Breast epithelium (tissue), 3 donors: ENCODE results near the gene RCBTB1.

Source experiments
- POLR2AphosphoS5 ChIP-seq, 3 donors: sonication (generic); formaldehyde crosslinking; IDR thresholded peaks; one replicate each; pipeline ENCODE4 v1.6.1; 2017; ENCODE audit warnings: antibody characterized with exemption in 3 of 3
- TF ChIP-seq, protein P1 (sequence below), 3 donors: fragments of 450-650 bp; IDR thresholded peaks; one replicate each; pipeline ENCODE4 v1.5.1; 2016 to 2017; ENCODE audit warnings: antibody characterized with exemption in 3 of 3, mild to moderate bottlenecking in 3 of 3, moderate library complexity in 3 of 3

DNA sequence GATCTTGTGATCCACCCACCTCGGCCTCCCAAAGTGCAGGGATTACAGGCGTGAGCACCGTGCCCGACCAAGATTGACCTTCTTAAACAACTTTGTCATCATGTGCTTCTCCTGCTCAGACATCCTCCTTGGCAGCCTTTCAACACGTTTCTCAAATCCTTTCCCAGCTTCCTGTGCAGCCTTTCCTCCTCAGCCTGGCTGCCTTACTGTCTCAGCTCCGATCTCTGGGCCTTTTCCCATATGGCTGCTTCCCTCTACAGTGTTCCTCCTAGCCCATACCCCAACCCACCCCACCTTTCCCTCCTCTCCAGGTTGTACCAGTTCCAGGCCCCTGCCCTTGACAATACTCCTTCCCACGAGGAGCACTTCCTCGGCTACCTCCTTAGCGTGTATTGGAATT, 82.4 kb downstream of the RCBTB1 start:
- TF ChIP-seq, protein P1, sequence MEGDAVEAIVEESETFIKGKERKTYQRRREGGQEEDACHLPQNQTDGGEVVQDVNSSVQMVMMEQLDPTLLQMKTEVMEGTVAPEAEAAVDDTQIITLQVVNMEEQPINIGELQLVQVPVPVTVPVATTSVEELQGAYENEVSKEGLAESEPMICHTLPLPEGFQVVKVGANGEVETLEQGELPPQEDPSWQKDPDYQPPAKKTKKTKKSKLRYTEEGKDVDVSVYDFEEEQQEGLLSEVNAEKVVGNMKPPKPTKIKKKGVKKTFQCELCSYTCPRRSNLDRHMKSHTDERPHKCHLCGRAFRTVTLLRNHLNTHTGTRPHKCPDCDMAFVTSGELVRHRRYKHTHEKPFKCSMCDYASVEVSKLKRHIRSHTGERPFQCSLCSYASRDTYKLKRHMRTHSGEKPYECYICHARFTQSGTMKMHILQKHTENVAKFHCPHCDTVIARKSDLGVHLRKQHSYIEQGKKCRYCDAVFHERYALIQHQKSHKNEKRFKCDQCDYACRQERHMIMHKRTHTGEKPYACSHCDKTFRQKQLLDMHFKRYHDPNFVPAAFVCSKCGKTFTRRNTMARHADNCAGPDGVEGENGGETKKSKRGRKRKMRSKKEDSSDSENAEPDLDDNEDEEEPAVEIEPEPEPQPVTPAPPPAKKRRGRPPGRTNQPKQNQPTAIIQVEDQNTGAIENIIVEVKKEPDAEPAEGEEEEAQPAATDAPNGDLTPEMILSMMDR (IDR thresholded peaks at IDR 0.05) = no peak
- TF ChIP-seq POLR2AphosphoS5 (IDR thresholded peaks at IDR 0.05) = no peak
